ENCODE results near the gene TSKU.

GRCh38 chr11:76794371-76795289 lies 11.5 kb downstream of the TSKU start:
- TF ChIP-seq SIN3A (IDR thresholded peaks at IDR 0.05; ENCODE audit: borderline replicate concordance in 2 of 2, control insufficient read depth in 1 of 2, low read depth in 2 of 2, low read length in 2 of 2) (no peak), ATF3 (IDR thresholded peaks at IDR 0.05) (no peak), ATF3 (CRISPR knock-in tag; conservative IDR thresholded peaks at IDR 0.05) (no peak), EZH2 (IDR thresholded peaks at IDR 0.05; ENCODE audit: borderline replicate concordance, low read depth, low read length) (no peak), MXI1 (IDR thresholded peaks at IDR 0.05; ENCODE audit: low read depth, low read length) (no peak), ATF6 (CRISPR knock-in tag; IDR thresholded peaks at IDR 0.05) (no peak), GABPA (tag; conservative IDR thresholded peaks at IDR 0.05; ENCODE audit: low read depth) (no peak), BCLAF1 (IDR thresholded peaks at IDR 0.05; ENCODE audit: borderline replicate concordance in 1 of 2, control insufficient read depth in 1 of 2, low read depth in 2 of 2, low read length in 1 of 2) (no peak), CTCF (IDR thresholded peaks at IDR 0.05 in 2 of 3, conservative IDR thresholded peaks at IDR 0.05 in 1 of 3; ENCODE audit: insufficient read depth in 2 of 3, low read depth in 1 of 3, low read length in 3 of 3) (no peak), KDM1A (IDR thresholded peaks at IDR 0.05) (no peak)

Data from K562 (cell line).